Measurements from ENCODE around the gene IFT88.

DNA sequence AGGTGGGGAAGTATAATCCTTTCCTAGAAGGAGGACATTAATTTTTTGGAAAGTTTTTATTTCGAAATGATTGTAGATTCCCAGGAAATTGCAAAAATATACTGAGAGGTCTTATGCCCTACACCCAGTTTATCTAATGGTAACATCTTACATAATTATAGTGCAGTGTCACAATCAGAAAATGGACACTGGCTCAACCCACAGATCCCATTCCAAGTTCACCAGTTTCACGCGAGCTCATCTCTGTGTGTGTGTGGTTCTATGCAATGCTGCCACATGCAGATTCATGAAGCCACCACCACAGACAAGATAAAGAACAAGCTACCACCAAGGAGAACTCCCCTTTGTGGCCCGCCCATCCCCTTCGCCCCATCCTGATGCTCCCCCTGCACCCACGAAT lies 160.9 kb downstream of the IFT88 start:
- TF ChIP-seq CTCF (IDR thresholded peaks at IDR 0.05) (no peak), POLR2A (IDR thresholded peaks at IDR 0.05) (no peak), EP300 (IDR thresholded peaks at IDR 0.05) (no peak)

All from stomach (tissue), 4 donors.